Peyer's patch (tissue), 4 donors: ENCODE results near the gene ZNF3. TPM values are rescaled to one million over a fixed set of nuclear protein-coding genes. Genes with fewer than 3 reads are reported as not detected.

Experiments
- DNase-seq, 3 donors: peaks; one replicate each; pipeline ENCODE4 v3.0.0-alpha.2; 2017 to 2019
- H3K27ac ChIP-seq, 4 donors: fragments of 200-600 bp; sonication (generic); one replicate each; pipeline ENCODE4 v1.5.1; 2016 to 2019
- H3K27me3 ChIP-seq, 2 donors: fragments of 200-600 bp; sonication (generic); one replicate each; pipeline ENCODE4 v1.5.1; 2019
- H3K36me3 ChIP-seq, 3 donors: fragments of 200-600 bp; sonication (generic); one replicate each; pipeline ENCODE4 v1.5.1; 2016 to 2019
- H3K4me1 ChIP-seq, 4 donors: fragments of 200-600 bp; sonication (generic); one replicate each; pipeline ENCODE4 v1.5.1; 2016 to 2019
- H3K4me3 ChIP-seq, 4 donors: fragments of 200-600 bp; sonication (generic); 1 replicate in 3 of 4; 2 replicates in 1 of 4; pipeline ENCODE4 v1.5.1; 2016 to 2019; ENCODE audit warnings: mild to moderate bottlenecking in 1 of 4
- H3K9me3 ChIP-seq, 4 donors: fragments of 200-600 bp; sonication (generic); one replicate each; pipeline ENCODE4 v1.5.1; 2016 to 2019; ENCODE audit warnings: mild to moderate bottlenecking in 1 of 4
- CTCF ChIP-seq, 6 experiments: fragments of 450-650 bp in 4 of 6; fragments of 200-600 bp in 2 of 6; sonication (generic) in 1 of 6; IDR thresholded peaks; one replicate each; pipeline ENCODE4 v1.5.1; 2017 to 2019; ENCODE audit warnings: antibody characterized with exemption in 6 of 6, mild to moderate bottlenecking in 3 of 6, moderate library complexity in 1 of 6
- POLR2A ChIP-seq, 2 donors: fragments of 450-650 bp; IDR thresholded peaks; one replicate each; pipeline ENCODE4 v1.5.1; 2017; ENCODE audit warnings: antibody characterized with exemption in 2 of 2, mild to moderate bottlenecking in 2 of 2, moderate library complexity in 2 of 2
- total RNA-seq, 4 donors: library from RNA; depleted of rRNA; stranded (reverse); fragments of >200 nt; gene quantifications; one replicate each; pipeline ENCODE4 v1.1.0, GENCODE V29; 2016

Gene ZNF3
- total RNA-seq, 4 donors from 2014 or later, result 52.8 to 93.8 (median 67.8) TPM

GRCh38 chr7:100049441-100050291, 31.9 kb downstream of the ZNF3 start, which contains the start of gene ZSCAN21:
ZSCAN21 (plus strand) TSS chr7:100049774; CDS start chr7:100057007, 7,233 bp downstream.
- H3K27ac ChIP-seq, result peak within 1 kb of the TSS; percentile 87 to 92 (median 89)
- H3K27me3 ChIP-seq, result no peaks in the 10 kb centered on the region
- H3K9me3 ChIP-seq, result no peaks in the 10 kb centered on the region
- TF ChIP-seq POLR2A (IDR thresholded peaks at IDR 0.05) (peak; percentile 59 to 69), CTCF (IDR thresholded peaks at IDR 0.05) (peak in 4 of 6 experiments; percentile 1 to 38 (median 15))
- peak; percentile 80 to 93 (median 90) for DNase-seq
- H3K4me1 ChIP-seq, result peaks cover 0 to 8% (median 2%) of the 10 kb centered on the region in 4 donors
- no peaks in the 10 kb centered on the region for H3K36me3 ChIP-seq
- peak within 1 kb of the TSS; percentile 62 to 82 (median 66) for H3K4me3 ChIP-seq

GRCh38 chr7:100048680-100049079, 32.8 kb downstream of the ZNF3 start:
- peaks cover 0 to 6% (median 2%) of the 10 kb centered on the region in 4 donors for H3K4me1 ChIP-seq
- peak overlapping the region in 1 of 4 donors; percentile 92 for H3K27ac ChIP-seq
- H3K36me3 ChIP-seq, result no peaks in the 10 kb centered on the region
- H3K4me3 ChIP-seq, result no peak overlapping the region
- no peaks in the 10 kb centered on the region for H3K9me3 ChIP-seq
- H3K27me3 ChIP-seq, result no peaks in the 10 kb centered on the region
- no peak for TF ChIP-seq CTCF (IDR thresholded peaks at IDR 0.05)
- TF ChIP-seq POLR2A (IDR thresholded peaks at IDR 0.05), result no peak
- DNase-seq, result peak in 1 of 3 donors; percentile 49

- TF ChIP-seq POLR2A (IDR thresholded peaks at IDR 0.05) (no peak), CTCF (IDR thresholded peaks at IDR 0.05) (peak in 3 of 6 experiments; percentile 33 to 51 (median 51))
- Histone ChIP-seq H3K27ac (no peak overlapping the region), H3K4me1 (no peaks in the 10 kb centered on the region), H3K4me3 (no peak overlapping the region), H3K9me3 (no peaks in the 10 kb centered on the region), H3K36me3 (no peaks in the 10 kb centered on the region), H3K27me3 (no peaks in the 10 kb centered on the region)
- DNase-seq, result peak in 2 of 3 donors; percentile 29 to 60
These were observed 36.8 kb downstream of the ZNF3 start for GRCh38 chr7:100044718-100045117.

GRCh38 chr7:100040575-100040974, 40.9 kb downstream of the ZNF3 start:
- no peak for DNase-seq
- H3K4me1 ChIP-seq, result peaks cover 0 to 11% (median 0%) of the 10 kb centered on the region in 4 donors
- no peak overlapping the region for H3K4me3 ChIP-seq
- peaks cover 0 to 8% (median 0%) of the 10 kb centered on the region in 3 donors for H3K36me3 ChIP-seq
- no peaks in the 10 kb centered on the region for H3K9me3 ChIP-seq
- no peaks in the 10 kb centered on the region for H3K27me3 ChIP-seq
- no peak overlapping the region for H3K27ac ChIP-seq
- no peak for TF ChIP-seq CTCF (IDR thresholded peaks at IDR 0.05)
- no peak for TF ChIP-seq POLR2A (IDR thresholded peaks at IDR 0.05)

GRCh38 chr7:100038326-100038725, 43.2 kb downstream of the ZNF3 start:
- Histone ChIP-seq H3K9me3 (no peaks in the 10 kb centered on the region), H3K36me3 (peaks cover 0 to 30% (median 0%) of the 10 kb centered on the region in 3 donors), H3K4me1 (peaks cover 0 to 11% (median 0%) of the 10 kb centered on the region in 4 donors), H3K4me3 (no peak overlapping the region), H3K27me3 (no peaks in the 10 kb centered on the region), H3K27ac (no peak overlapping the region)
- TF ChIP-seq POLR2A (IDR thresholded peaks at IDR 0.05) (no peak), CTCF (IDR thresholded peaks at IDR 0.05) (no peak)
- no peak for DNase-seq
